GM12892 (cell line): Measurements from ENCODE around the gene CAMP.

Experiments used
- POLR2A ChIP-seq: IDR thresholded peaks from 2 replicates; pipeline ENCODE4 v1.6.1; 2011; ENCODE audit warnings: low read depth, low read length, control low read depth
- POLR2AphosphoS5 ChIP-seq: IDR thresholded peaks from 2 replicates; pipeline ENCODE4 v1.6.1; 2011; ENCODE audit warnings: low read depth, low read length, control low read depth

DNA sequence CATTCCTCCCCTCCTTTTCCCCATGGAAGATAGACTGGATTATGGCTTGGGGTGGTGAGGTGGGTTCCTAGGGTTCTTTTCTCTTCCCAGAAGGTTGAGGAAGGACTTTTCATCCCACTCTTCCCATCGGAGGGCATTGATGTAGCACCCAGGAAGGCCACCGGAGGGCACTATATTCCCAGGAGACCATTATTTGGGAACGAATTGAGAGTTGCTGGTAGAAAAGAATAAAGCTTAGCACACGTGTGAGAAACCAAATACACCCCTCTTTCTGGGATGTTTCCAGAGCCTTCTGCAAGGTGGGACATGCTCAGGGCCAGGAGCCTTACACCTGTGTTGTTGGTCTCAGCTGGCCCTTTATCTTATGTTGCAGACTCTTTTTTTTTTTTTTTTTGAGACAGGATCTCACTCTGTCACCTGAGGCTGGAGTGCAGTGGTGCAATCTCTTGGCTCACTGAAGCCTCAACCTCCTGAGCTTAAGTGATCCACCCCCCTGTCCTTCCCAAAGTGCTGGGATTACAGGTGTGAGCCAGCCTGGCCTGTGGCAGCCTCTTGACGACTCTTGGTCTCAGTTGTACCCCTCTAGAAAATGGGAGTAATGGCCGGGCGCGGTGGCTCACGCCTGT lies 28.7 kb upstream of the CAMP start:
- no peak for TF ChIP-seq POLR2A
- no peak for TF ChIP-seq POLR2AphosphoS5
